Transverse colon (tissue), 3 donors: ENCODE data around the gene CHTF8.

Experiments
- CTCF ChIP-seq, 5 experiments: fragments of 200-600 bp in 3 of 5; fragments of 450-650 bp in 2 of 5; sonication (generic) in 3 of 5; IDR thresholded peaks; 1 replicate in 2 of 5; 2 replicates in 3 of 5; pipeline ENCODE4 v1.5.1; 2016 to 2017; ENCODE audit warnings: antibody characterized with exemption in 5 of 5, inconsistent platforms in 3 of 5, mild to moderate bottlenecking in 2 of 5, moderate library complexity in 1 of 5
- EP300 ChIP-seq: sonication (generic); formaldehyde crosslinking; IDR thresholded peaks from one replicate; pipeline ENCODE4 v1.6.1; 2017; ENCODE audit warnings: antibody characterized with exemption, low read depth

- no peak for TF ChIP-seq CTCF (IDR thresholded peaks at IDR 0.05)
- TF ChIP-seq EP300 = no peak
These were observed 39.1 kb upstream of the CHTF8 start for GRCh38 chr16:69171325-69172084.
